MM.1S (cell line): ENCODE data around the gene PSMD14.

Experiments
- DNase-seq: peaks from one replicate; pipeline ENCODE4 v3.0.0-alpha.2; 2015
- H2AFZ ChIP-seq: fragments of 300-600 bp; sonication (generic); 2 replicates; pipeline ENCODE4 v1.6.0; 2016; ENCODE audit warnings: antibody characterized with exemption, low read length
- H3F3A ChIP-seq: fragments of 300-600 bp; sonication (generic); 2 replicates; pipeline ENCODE4 v1.6.1; 2016; ENCODE audit warnings: mild to moderate bottlenecking, antibody characterized with exemption, low read length, moderate library complexity, mixed read lengths; ENCODE audit not compliant: insufficient read depth
- H3K27ac ChIP-seq: fragments of 300-600 bp; sonication (generic); 2 replicates; pipeline ENCODE4 v1.5.1; 2016; ENCODE audit warnings: mild to moderate bottlenecking, low read length
- H3K27me3 ChIP-seq: fragments of 300-600 bp; sonication (generic); replicated peaks from 2 replicates; pipeline ENCODE4 v1.6.0; 2016; ENCODE audit warnings: low read length; ENCODE audit not compliant: insufficient read depth
- H3K36me3 ChIP-seq: fragments of 300-600 bp; sonication (generic); replicated peaks from 2 replicates; pipeline ENCODE4 v1.6.1; 2016; ENCODE audit warnings: mild to moderate bottlenecking, low read length, mixed read lengths; ENCODE audit not compliant: insufficient read depth
- H3K4me1 ChIP-seq: fragments of 300-600 bp; sonication (generic); 2 replicates; pipeline ENCODE4 v1.6.1; 2016; ENCODE audit warnings: low read length, mixed read lengths
- H3K4me2 ChIP-seq: fragments of 300-600 bp; sonication (generic); 2 replicates; pipeline ENCODE4 v1.6.0; 2016; ENCODE audit warnings: low read depth, low read length
- H3K4me3 ChIP-seq: fragments of 300-600 bp; sonication (generic); 2 replicates; pipeline ENCODE4 v1.5.1; 2016; ENCODE audit warnings: low read length, mixed read lengths
- H3K79me2 ChIP-seq: fragments of 300-600 bp; sonication (generic); 2 replicates; pipeline ENCODE4 v1.6.1; 2016; ENCODE audit warnings: mixed run types, low read length, mixed read lengths
- H3K9ac ChIP-seq: fragments of 300-600 bp; sonication (generic); 2 replicates; pipeline ENCODE4 v1.6.1; 2016; ENCODE audit warnings: low read length, mixed read lengths
- H3K9me2 ChIP-seq: fragments of 300-600 bp; sonication (generic); replicated peaks from 2 replicates; pipeline ENCODE4 v1.6.1; 2016; ENCODE audit warnings: mild to moderate bottlenecking, low read length, mixed read lengths; ENCODE audit not compliant: insufficient read depth
- H3K9me3 ChIP-seq: fragments of 300-600 bp; sonication (generic); replicated peaks from 2 replicates; pipeline ENCODE4 v1.6.1; 2016; ENCODE audit warnings: mild to moderate bottlenecking, low read length, mixed read lengths; ENCODE audit not compliant: insufficient read depth
- H4K20me1 ChIP-seq: fragments of 300-600 bp; sonication (generic); 2 replicates; pipeline ENCODE4 v1.6.1; 2016; ENCODE audit warnings: mild to moderate bottlenecking, low read length, moderate library complexity, mixed read lengths; ENCODE audit not compliant: insufficient read depth
- EZH2 ChIP-seq: fragments of 300-600 bp; sonication (generic); optimal IDR thresholded peaks from 2 replicates; pipeline ENCODE3; 2017; ENCODE audit warnings: low read depth, mild to moderate bottlenecking, antibody characterized with exemption, low read length, mixed read lengths
- EZH2phosphoT487 ChIP-seq: fragments of 300-600 bp; sonication (generic); IDR thresholded peaks from 2 replicates; pipeline ENCODE4 v1.6.1; 2018; ENCODE audit warnings: antibody characterized with exemption, low read length
- TF ChIP-seq, protein P1 (sequence below): fragments of 300-600 bp; sonication (generic); IDR thresholded peaks from 2 replicates; pipeline ENCODE4 v1.5.1; 2016; ENCODE audit warnings: antibody characterized with exemption, low read length, mixed read lengths

Gene PSMD14

DNA sequence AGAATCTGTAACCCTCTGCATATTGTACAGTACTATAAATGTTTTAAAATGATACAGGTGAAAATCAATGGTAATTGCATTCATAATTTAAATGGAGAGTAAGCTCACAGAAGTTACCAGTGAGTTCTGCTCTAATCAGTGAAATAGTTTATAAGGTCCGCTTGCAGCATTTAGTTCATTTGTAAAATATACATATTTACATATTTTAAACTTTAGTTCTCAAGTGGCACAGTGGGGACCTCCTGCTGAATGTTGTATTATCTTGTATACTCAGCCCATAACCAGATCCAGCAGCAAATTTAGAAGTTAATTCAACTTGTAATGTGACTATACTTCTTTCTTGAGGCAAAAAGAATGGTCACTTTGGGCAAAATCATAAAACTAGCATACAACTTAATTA, 66.2 kb downstream of the PSMD14 start:
- no peak for TF ChIP-seq EZH2phosphoT487
- TF ChIP-seq, protein P1, sequence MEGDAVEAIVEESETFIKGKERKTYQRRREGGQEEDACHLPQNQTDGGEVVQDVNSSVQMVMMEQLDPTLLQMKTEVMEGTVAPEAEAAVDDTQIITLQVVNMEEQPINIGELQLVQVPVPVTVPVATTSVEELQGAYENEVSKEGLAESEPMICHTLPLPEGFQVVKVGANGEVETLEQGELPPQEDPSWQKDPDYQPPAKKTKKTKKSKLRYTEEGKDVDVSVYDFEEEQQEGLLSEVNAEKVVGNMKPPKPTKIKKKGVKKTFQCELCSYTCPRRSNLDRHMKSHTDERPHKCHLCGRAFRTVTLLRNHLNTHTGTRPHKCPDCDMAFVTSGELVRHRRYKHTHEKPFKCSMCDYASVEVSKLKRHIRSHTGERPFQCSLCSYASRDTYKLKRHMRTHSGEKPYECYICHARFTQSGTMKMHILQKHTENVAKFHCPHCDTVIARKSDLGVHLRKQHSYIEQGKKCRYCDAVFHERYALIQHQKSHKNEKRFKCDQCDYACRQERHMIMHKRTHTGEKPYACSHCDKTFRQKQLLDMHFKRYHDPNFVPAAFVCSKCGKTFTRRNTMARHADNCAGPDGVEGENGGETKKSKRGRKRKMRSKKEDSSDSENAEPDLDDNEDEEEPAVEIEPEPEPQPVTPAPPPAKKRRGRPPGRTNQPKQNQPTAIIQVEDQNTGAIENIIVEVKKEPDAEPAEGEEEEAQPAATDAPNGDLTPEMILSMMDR, result no peak
- TF ChIP-seq EZH2, result no peak
- Histone ChIP-seq H3K9me3 (no peaks in the 10 kb centered on the region), H3K79me2 (peaks cover 21% of the 10 kb centered on the region), H3K4me2 (no peak overlapping the region), H3K4me3 (no peak overlapping the region), H3K9me2 (no peaks in the 10 kb centered on the region), H3K36me3 (peaks cover 10% of the 10 kb centered on the region; the same call in 1 of the 2 replicates), H3K27ac (no peak overlapping the region), H3K27me3 (no peaks in the 10 kb centered on the region), H4K20me1 (no peaks in the 10 kb centered on the region; the same call in 1 of the 2 replicates), H3K9ac (no peak overlapping the region), H2AFZ (no peak overlapping the region), H3K4me1 (no peaks in the 10 kb centered on the region), H3F3A (0 out of 2 replicates have a peak, but pooled peaks cover 3% of the 10 kb centered on the region)
- DNase-seq, result no peak

DNA sequence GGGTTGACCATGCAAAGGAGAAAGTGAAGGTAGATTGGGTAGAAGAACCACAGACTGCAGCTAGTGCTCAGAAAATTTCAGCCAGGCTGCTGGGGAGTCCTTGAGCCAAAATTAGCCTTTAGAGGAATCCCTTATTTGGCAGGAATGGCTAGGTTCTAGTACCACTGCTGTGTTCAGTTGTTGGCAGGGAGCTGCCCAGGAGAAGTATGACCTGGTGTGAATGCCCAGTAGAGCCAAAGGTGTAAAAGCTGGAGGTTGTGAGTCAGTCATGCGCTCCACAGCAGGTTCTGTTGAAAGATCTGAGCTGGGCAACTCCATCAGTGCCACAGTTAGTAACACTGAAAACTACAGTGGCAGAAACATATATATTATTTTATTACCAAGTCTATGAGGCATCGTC, 71.5 kb downstream of the PSMD14 start:
- TF ChIP-seq, protein P1, result no peak
- TF ChIP-seq EZH2phosphoT487 (no peak), EZH2 (no peak)
- Histone ChIP-seq H3K4me1 (peaks cover 21% of the 10 kb centered on the region), H3F3A (peaks cover 8% of the 10 kb centered on the region; the same call in 1 of the 2 replicates), H3K9me2 (no peaks in the 10 kb centered on the region), H3K9ac (no peak overlapping the region), H3K4me3 (no peak overlapping the region), H3K27ac (no peak overlapping the region), H3K79me2 (0 out of 2 replicates have a peak, but pooled peaks cover 7% of the 10 kb centered on the region), H3K27me3 (no peaks in the 10 kb centered on the region), H3K9me3 (no peaks in the 10 kb centered on the region), H4K20me1 (no peaks in the 10 kb centered on the region), H3K36me3 (no peaks in the 10 kb centered on the region; the same call in 1 of the 2 replicates), H3K4me2 (no peak overlapping the region), H2AFZ (no peak overlapping the region)
- no peak for DNase-seq

- Histone ChIP-seq H3K9ac (no peak overlapping the region), H3K27me3 (no peaks in the 10 kb centered on the region), H3K27ac (no peak overlapping the region), H3K9me2 (no peaks in the 10 kb centered on the region), H4K20me1 (no peaks in the 10 kb centered on the region), H3K4me2 (no peak overlapping the region), H3K4me3 (no peak overlapping the region), H3F3A (peaks cover 9% of the 10 kb centered on the region; the same call in 1 of the 2 replicates), H3K79me2 (peaks cover 3% of the 10 kb centered on the region; the same call in 1 of the 2 replicates), H2AFZ (no peak overlapping the region), H3K36me3 (no peaks in the 10 kb centered on the region; the same call in 1 of the 2 replicates), H3K9me3 (no peaks in the 10 kb centered on the region), H3K4me1 (peaks cover 24% of the 10 kb centered on the region)
- DNase-seq, result no peak
- no peak for TF ChIP-seq EZH2
- TF ChIP-seq EZH2phosphoT487, result no peak
- TF ChIP-seq, protein P1, result no peak
Observed at GRCh38 chr2:161381546-161381945, 73.3 kb downstream of the PSMD14 start.
